ENCODE data around the gene RPS18. TPM values are rescaled to one million over a fixed set of nuclear protein-coding genes. Genes with fewer than 3 reads are reported as not detected.

Gene RPS18
- total and polyA plus RNA-seq, 9 of the 15 experiments (the other 6 are each of a cell fraction or from before 2014, with no cell fraction given), result 5,023 to 17,516 (median 8,131) TPM

DNA sequence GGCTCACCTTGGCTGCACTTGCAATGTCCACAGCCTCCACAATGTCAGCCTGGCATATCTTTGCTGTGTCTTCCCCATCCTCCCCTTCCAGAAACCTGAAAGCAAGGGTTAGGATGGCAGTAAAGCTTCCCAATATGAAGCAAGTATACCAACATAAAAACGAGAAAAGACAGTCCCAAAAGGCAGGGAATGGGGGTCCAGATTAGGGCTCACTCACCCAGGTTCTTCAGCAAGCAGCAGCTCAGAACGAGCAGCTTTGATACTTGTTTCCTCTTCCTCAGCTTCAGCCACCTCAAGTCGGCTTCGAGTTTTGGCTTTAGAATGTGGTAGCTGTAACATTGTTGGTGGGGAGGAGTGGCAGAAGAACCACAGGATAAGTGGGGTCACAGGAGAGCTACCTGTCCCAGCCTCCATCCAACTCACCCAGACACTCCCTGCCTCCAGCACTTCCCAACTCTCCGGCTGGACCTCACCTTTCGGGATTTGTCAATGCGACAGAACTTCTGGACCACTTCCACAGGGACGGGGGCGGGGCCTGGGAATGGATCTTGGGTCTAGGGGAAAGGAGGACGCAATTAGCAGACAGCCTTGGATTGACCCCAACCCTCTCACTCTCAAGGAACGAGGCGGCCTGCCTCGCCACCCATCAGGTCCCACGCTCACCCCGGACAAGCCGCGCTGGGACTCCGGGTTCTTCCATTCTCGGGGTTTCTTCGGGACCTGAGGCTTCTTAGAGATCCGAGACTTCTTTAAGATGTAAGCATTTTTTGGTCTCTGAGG lies 16.5 kb downstream of the RPS18 start (continued):
- TF ChIP-seq PTBP1 (IDR thresholded peaks at IDR 0.05; ENCODE audit: low read depth, low read length) (no peak), THRAP3 (IDR thresholded peaks at IDR 0.05; ENCODE audit: borderline replicate concordance) (no peak), MCM7 (IDR thresholded peaks at IDR 0.05) (no peak), MEF2D (tag; conservative IDR thresholded peaks at IDR 0.05; ENCODE audit: low read depth) (no peak), RBBP5 (IDR thresholded peaks at IDR 0.05; ENCODE audit: borderline replicate concordance, insufficient read depth, low read length, poor library complexity, severe bottlenecking) (peak; percentile 5), ZNF24 (IDR thresholded peaks at IDR 0.05) (no peak), SRF (CRISPR knock-in tag; IDR thresholded peaks at IDR 0.05) (no peak), MTF1 (CRISPR knock-in tag; IDR thresholded peaks at IDR 0.05; ENCODE audit: borderline replicate concordance) (no peak), CBFB (CRISPR knock-in tag; IDR thresholded peaks at IDR 0.05) (no peak), NR2C1 (IDR thresholded peaks at IDR 0.05) (no peak), NR2C1 (tag; IDR thresholded peaks at IDR 0.05) (no peak), GATA2 (CRISPR knock-in tag; IDR thresholded peaks at IDR 0.05) (no peak)

Data from K562 (cell line).